NCI-H1105 (cell line): ENCODE measurements around the gene ABHD5.

Source experiments
- DNase-seq: peaks from one replicate; lab custom pipeline; 2025; lab: John Stamatoyannopoulos, UW

Gene ABHD5

DNA sequence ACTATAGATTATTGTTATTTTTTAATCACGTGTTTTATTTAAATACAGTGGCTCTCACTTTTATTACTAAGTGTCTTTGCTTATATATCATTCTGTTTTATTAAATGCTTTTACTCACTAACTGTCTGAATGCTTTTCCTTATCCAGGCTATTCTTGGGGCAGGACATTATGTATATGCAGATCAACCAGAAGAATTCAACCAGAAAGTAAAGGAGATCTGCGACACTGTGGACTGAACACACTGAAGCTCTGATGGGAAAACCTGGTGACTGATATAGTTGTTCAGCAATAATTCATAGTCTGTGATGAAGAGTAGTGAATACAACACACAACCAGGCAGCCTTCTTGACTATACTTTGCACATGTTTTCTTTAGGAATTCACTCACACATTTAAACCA, 27.6 kb downstream of the ABHD5 start:
- no peak for DNase-seq

DNA sequence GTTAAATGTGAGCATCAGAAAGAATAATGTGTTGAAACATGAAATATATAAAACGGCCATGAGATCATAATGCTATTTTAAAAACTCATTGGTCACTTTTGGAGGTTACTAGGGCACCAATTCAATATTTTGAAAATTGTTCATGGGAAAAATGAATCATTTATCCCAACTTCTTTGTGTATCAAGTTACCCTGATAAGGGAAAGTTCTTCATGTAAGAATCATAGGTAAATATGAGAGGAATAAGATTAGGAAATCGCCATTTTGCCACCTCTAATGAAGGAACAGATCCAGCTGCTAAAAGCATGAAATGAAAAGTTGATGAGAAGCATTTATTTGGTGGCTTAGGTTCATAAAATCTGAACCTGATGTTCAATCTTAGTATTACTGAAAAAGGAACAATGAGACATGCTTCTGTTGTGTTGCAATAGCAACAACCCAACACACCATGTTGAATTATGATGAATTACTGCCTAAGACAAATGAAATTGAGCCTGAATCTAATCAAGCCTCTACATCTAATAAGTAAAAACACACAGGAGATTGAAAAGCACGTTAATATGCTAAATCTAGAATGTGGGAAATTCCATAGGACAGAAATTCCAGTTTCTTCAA, 32.5 kb downstream of the ABHD5 start:
- no peak for DNase-seq

DNA sequence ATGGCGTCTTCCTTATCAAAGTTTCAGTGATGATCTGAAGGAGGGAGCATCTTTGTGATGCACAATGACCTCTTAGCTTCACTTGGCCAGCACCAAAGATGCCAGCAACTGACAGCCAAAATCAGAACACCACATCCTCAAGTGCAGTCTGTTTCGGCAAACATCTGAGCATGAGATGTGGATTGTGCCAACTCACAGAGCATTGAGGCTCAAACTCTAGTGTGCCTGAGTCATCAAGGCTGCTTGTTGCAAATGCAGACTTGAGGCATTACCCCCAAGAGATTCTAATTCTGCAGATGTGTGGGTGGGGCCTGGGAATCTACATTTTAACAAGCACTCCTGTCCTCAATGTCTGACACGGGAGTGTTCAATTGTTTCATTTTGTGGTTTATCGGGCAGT, 35.8 kb downstream of the ABHD5 start:
- no peak for DNase-seq

DNA sequence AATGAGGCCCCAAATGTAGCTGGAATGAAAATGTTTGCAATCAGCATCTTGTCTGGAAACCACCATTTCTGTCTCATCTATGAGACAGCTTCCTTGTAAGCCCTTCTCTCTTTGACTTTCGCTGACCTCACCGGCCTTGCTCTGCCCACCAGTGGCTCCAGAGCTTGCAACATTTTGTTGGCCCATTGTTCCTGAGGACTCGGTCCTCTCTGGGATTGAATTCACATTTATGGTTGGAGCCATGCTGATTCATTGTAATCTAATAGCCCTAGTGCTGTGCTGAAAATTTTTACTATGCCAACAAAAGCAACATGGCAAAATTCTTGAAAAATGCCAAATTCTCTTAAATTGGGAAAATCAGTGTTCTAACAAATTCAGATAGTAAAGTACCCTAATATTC, 37.2 kb downstream of the ABHD5 start:
- DNase-seq: no peak

DNA sequence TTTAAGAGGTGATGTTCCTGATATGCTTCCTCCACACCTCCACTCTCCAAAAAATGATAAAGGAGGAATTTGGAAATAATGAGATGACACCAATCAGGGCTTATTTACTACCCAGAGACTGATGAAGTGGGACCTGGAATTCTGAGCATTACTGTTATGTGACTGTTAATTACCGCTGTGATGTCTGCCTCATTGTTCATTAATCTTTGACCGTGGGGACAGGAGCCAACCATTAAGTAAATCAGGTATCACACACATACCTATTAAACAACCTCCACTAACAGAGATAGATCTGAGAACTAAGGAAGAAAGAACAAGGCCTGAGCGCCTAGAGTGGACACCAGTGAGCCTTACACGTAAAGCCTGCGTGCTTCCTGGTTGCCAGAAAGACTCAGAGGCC, 37.7 kb downstream of the ABHD5 start:
- DNase-seq: no peak

DNA sequence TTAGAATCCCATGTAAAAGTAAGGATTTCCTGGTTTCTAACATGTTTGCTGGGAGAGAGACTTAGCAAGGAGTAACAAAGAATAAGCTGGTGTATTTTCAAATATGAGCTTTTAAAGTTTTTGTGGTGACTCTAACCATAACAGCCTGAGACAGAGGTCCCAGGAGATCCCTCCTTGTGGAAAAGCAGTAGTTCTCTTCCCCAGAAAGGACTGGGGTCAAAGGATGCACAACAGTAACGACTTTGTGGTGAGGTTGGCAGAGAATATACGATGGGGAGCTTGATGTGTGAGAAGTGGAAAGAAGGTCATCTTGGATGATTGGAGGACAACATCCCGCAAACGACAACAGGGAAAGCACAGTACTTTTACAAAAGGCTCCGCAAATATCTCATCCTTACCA, 38.2 kb downstream of the ABHD5 start:
- DNase-seq: no peak

DNA sequence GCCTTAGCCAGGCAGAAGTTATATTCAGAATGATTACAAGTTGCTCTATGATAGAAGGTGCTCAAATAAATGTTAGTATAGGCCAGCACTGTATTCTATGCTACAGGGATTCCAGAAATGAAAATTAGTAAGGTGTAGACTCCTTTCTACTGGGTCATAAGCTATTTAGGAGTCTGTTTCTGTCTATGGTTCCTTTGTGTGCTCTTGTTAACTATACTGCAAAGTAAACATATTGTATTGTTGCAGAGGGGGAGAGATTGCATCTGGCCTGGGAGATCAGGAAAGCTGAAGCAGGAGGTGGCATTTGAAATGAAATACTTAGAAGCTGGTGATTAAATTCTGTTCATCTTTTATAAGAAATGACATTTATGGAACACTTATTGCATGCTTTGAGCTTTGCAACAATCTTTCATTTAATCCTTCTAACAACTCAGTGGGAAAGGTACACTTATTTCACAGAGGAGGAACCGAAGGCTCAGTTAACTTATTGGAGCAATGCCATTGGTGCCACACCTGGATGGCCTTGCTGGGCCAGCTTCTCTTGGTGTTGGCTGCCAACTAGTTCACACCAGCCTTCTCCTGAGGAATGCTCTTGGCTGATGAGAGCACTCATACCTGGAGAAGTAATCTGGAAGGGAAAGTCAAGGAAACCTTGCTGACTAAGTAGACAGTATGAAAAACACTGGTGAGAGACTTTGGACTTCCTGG, 39.1 kb downstream of the ABHD5 start:
- DNase-seq: no peak

DNA sequence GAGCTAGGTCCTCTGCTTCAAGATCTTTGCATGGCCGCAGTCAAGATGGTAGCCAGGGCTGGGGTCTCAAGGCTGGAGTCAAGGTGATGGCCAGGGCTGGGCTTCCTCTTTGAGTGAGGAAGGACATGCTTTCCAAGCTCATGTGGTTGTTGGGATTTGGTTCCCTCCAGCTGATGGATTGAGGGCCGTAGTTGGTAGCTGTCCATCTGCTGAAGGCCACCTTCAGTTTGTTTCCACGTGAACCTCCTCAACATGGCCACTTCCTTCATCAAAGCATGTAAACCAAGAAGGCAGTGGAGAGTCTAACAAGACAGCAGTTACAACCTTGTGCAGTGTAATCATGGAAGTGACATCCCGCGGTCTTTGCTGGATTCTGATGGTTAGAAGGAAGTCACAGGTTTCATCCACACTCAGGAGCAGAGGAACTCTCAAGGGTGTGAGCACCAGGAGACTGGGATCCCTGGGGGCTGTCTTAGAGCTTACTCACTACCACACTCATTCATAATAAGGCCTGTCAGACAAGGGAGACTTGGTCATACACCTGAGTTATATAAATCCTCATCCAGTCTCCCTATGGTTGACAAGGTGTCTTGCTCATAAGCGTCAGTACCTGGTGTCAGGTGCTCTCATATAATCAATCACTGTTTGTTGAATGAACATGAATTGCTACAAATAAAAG, 42.1 kb downstream of the ABHD5 start:
- no peak for DNase-seq

DNA sequence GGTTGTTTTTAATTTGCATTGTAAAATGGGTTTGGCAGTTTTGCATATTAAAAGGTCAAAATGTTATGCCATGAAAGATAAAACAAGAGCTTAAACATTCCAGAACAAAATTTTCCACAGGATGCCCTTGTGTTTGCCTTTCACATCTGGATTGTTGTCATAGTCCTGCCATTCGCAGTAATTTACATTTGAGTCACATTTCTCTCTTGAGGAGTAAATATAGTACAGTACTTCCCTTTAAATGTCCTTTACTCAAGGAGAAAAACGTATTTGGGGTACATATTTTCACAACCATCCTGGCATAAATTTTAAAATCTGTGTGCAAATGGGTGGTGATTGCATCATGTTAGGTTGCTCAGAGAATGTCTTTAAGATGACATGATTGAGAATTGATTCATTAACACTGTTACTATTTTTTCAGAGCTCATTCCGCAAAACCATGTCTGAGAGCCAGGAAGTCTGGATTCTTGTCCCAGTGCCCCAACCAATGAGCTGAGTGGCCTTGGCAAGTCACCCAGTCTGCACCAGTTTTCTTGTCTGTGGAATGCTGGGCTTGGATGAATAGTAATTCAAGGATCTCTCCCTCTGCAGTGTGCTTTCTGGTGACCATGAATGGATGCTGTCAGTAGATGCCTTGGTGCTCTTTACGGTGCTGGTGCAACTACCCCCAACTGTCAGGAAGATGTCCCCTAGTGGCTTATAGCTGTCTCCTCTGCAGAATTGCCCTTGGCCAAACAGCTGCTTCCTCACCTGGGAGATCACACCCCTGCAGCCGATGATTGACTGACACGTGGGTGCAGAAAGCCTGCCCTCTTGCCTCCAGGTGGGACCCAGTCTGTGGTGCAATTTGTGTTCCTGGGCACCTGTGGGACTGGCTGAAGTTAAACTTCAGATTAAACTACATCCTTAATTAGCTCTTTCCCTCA, 43.0 kb downstream of the ABHD5 start:
- DNase-seq: no peak

DNA sequence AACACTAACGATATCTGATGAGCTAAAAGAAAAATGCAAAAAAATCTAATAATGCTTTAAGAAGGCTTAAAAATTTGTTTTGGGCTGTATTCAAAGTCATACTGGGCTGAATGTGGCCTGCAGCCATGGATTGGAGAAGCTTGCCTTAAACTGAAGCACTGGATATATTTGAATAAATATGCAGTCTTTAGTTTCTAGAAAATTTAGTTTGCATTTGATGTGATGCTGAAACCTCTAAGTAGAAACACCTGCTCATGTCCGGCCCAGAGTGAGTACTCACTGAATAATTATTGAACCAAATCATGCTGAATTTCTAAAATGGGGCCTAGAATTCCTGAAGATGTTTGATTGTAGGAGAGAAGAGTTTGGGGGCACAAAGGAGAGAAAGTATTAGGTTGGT, 43.9 kb downstream of the ABHD5 start:
- DNase-seq: no peak

DNA sequence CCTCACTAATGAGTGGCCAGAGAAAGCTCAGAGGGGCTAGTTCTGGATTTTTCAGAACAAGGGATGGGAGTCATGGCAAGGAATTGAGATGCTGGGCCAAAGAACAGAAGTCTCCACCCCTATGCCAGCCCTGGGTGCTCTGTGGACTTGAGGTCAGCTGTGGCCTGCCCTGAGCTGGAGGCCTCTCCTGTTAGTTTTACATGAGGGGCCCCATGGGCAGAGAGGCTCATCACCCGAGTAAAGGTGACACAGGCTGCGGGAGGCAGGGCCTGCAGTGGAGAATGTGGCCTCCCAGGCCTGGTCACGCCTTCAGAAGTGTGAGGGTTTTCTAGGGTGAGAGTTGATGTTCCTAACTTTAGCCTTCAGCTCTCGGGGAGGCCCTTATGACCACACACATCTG, 44.9 kb downstream of the ABHD5 start:
- DNase-seq: no peak

DNA sequence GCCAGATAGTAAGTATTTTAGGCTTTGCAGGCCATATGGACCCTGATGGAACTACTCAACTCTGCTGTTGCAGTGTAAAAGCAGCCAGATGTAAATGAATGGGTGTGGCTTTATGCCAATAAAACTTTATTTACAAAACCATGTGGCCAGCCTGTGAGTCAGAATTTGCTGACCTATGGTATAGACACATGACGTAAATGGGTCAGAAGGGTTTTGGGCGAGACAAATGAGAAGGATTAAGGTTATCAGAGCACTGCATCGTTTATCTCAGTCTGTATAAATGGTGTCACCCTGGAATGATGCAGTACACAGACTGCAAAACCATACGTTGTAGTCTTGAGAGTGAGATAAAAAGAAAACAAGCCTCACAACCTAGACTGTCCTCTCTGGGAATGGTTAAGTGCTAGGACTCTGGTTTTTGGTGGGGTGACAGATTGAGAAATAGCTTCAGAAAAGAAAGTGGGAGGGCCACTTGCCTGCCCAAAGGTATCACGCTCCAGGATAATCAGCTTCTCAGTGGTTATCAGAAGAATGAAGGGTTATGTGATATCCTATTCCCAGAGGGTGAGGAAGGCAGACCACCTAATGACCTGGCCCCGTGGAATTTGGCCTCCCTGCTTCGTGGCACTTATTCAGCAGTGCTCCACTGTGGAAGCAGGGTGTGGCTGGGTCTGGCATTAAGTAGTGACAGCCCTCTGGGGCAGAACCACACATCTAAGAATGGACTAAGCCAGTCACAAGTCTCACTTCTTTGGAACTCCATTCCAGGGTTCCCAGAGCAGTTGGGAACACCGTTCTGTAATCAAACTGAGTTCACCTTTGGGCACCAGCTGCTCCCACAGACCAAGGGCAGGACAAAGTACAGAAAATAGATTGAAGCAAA, 46.1 kb downstream of the ABHD5 start:
- DNase-seq: no peak

DNA sequence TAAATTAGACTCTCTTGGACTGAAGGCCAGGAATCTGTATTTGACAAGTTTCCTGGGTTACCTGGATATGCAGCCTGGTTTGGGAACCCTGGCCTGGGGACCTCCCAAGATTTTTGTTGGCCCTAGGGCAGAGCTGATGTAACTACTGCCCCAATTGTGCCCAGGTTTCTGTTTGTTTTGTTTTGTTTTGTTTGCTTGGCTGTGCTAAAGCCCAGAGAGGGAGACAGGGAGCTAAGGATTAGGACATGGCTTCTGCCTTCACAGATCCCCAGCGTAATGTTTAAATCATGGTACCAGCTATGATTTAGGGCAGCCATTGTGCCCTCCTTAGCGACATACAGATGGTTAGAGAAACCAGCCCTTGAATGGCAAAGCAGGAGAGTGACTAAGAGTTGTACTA, 47.6 kb downstream of the ABHD5 start:
- DNase-seq: no peak

DNA sequence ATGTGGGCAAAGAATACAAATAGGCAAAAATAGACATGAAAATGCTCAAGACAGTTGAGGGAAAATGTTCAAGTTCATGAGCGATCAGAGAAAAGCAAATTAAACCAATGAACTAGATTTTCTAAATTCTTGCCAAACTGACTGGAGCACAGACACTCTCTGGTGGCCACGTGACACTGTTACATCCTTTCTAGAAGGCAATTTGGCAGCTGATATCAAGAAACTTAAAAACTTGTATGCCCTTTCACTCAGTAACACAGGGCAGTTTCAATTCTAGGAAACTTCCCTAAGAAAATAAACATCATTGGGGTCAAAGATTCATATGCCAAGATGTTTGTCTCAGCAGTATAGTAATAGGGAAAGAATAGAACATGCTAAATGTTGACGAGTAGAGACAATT, 52.2 kb downstream of the ABHD5 start:
- DNase-seq: no peak

DNA sequence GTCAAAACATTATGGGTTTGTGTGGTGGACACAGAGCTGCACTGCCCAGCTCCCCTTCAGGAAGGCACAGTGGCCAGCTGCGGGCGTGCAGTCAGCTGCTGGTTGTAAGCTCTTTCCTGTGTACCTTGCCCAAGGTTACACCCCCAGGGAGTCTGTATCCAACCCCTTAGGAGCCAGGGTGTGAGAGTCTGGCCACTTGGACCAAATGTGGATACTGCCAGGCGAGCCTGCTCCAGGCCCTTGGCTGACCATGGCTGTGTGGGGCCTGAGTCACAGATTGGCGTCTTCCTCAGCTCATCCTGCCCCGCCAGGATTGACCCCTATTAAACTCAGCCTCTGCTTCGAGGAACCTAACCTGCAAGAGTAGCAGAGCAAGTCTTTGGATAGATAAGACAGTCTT, 56.9 kb downstream of the ABHD5 start:
- no peak for DNase-seq

DNA sequence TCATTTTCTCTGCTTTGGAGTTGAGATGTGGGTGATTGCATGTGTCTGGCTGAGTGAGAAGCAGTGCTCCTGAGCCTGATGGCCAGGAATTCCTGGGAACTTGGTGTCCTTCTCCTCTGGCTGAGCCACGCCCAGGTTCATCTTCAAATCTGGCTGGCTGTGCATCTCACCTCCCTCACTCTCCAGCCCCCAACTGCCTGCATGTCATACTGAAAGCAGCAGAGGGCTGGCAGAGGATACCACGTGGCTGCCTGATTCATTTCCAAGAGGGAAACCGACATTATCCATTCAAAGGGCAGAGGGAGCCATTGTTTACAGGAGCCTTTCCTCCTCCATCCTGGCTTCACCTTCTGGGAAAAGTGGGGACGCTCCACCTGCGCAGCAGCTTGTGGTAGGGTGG, 57.4 kb downstream of the ABHD5 start:
- DNase-seq: no peak

DNA sequence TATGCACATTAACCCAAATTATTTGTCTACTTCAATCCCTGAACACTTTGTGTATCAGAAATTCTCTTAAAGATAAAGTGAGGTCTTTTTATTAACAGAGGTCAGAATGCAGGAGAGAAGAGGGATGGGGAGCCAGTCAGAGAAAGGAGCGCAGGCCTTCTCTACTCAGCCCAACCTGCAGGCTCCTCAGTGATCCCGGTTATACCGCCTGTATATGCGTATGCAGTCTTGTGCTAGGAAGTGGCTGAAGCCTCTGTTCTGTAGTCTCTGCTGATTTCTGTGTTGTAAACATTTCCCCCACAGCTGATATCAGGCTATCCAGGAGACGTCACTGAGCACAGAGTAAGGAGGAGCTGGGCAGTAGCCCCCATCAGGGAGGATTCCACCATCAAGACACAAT, 57.9 kb downstream of the ABHD5 start:
- no peak for DNase-seq

DNA sequence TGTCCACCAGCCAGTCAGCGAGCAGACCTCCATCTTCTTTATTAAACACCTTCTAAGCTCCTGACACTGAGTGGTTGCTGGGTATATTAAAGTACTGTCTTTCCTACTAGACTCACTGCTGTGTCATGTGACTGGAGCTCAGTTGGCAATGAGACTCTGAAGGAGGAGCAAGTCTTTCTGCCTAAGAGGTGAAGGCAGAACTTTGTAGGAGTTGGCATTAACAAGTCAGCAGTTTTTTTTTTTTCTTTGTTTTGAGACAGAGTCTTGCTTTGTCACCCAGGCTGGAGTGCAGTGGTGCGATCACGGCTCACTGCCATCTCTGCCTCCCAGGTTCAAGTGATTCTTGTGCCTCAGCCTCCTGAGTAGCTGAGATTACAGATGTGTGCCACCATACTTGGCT, 62.2 kb downstream of the ABHD5 start:
- no peak for DNase-seq

DNA sequence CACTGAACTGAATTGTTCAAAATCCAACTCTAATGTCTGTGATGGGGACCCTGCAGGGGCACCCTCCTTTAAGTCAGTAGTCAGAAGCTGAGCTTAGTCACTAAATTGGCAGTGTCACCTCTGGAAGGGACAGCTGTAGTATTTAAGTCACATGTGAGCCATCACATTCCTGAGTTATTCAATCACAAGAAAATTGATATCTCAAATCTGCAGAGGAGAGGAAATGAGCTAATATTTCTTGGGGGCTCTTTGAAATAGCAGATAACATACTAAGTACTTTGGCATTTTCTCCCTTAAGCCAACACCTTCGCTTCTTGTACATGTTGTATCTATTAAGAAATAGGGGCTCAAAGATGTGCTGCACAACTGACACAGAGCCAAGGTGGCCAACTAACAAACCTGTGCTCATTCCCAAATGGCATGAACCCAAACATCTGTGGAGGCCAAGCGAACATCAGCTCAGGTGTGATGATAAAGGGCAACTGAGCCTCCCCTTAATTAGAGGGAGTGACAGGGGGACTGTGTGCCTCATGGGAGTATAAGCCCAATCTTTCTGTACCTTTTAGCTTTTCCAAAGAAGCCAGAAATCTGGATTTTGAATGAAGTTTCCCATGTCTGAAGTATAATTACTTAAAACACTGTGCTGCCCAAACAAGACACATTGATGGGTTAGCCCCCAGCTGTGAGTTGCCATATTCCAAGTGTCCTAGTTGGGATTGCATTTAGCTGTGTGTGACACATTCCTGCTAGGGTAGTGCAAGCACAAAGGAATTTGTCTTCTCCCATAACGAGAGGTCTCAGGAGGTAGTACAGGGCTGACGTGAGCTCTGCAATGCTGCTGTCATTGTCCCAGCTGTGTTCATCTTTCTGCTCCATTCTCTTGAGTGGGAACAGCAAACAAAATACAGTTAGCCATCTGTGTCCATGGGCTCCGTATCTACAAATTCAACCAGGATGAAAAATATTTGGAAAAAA, 63.3 kb downstream of the ABHD5 start:
- no peak for DNase-seq

DNA sequence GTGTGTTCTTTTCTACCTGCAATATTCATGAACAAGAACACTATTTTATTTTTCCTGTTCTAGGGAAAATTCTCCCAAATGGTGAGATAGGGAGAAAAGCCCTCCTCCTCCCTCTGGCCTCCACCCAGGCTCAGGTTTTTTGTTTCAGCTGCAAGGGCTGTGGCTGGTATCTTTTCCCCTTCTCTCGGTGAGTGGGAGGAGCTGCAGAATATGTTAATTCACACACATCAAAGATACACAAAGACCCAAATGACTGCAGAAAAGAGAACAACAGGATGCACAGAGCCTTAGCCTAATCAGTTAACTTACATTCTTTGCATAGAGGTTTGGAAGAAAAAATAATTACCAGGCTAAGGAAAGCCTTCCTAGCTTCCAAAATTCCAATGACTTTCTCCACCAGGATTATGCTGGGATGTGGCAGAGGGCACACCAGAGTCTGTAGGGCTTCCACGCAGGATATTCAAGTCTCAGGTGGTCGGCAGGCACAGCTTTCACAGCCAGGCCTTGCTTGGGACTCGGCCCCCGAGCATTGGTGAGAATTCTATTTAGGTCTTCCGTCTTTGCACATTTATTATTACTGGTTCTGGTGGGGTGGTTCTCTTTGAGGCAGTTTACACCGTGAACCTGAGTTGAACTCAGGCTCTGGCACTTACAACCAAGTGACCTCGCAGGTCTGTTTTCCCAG, 64.9 kb downstream of the ABHD5 start:
- DNase-seq: no peak
